Activated CD8-positive, alpha-beta memory T cell treated with anti-CD3 and anti-CD28 coated beads for 36 hours (primary cell): ENCODE data around the gene SFI1. TPM values are rescaled to one million over a fixed set of nuclear protein-coding genes. Genes with fewer than 3 reads are reported as not detected.
"Not testable (repeated sequence)": the region's sequence is repeated elsewhere in the genome, so short reads cannot be mapped to it uniquely, and the experiment has no call there.

Experiments
- CTCF ChIA-PET: fragments of 350-600 bp; sonication (Branson Sonifier 250); formaldehyde crosslinking; loops from one replicate; lab custom pipeline; 2021; ENCODE audit warnings: antibody characterized with exemption; lab: Charles Lee
- POLR2A ChIA-PET: fragments of 350-600 bp; sonication (Branson Sonifier 250); formaldehyde crosslinking; loops from one replicate; lab custom pipeline; 2021; ENCODE audit warnings: antibody characterized with exemption; lab: Charles Lee
- total RNA-seq, 2 experiments: library from RNA; stranded (reverse); gene quantifications; one replicate each; pipeline ENCODE4 v1.2.3, GENCODE V29; 2021

SFI1 gene, protein sequence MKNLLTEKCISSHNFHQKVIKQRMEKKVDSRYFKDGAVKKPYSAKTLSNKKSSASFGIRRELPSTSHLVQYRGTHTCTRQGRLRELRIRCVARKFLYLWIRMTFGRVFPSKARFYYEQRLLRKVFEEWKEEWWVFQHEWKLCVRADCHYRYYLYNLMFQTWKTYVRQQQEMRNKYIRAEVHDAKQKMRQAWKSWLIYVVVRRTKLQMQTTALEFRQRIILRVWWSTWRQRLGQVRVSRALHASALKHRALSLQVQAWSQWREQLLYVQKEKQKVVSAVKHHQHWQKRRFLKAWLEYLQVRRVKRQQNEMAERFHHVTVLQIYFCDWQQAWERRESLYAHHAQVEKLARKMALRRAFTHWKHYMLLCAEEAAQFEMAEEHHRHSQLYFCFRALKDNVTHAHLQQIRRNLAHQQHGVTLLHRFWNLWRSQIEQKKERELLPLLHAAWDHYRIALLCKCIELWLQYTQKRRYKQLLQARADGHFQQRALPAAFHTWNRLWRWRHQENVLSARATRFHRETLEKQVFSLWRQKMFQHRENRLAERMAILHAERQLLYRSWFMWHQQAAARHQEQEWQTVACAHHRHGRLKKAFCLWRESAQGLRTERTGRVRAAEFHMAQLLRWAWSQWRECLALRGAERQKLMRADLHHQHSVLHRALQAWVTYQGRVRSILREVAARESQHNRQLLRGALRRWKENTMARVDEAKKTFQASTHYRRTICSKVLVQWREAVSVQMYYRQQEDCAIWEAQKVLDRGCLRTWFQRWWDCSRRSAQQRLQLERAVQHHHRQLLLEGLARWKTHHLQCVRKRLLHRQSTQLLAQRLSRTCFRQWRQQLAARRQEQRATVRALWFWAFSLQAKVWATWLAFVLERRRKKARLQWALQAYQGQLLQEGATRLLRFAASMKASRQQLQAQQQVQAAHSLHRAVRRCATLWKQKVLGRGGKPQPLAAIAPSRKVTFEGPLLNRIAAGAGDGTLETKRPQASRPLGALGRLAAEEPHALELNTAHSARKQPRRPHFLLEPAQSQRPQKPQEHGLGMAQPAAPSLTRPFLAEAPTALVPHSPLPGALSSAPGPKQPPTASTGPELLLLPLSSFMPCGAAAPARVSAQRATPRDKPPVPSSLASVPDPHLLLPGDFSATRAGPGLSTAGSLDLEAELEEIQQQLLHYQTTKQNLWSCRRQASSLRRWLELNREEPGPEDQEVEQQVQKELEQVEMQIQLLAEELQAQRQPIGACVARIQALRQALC
- 100 to 1,000 TPM; 143 to 144 TPM for total RNA-seq

DNA sequence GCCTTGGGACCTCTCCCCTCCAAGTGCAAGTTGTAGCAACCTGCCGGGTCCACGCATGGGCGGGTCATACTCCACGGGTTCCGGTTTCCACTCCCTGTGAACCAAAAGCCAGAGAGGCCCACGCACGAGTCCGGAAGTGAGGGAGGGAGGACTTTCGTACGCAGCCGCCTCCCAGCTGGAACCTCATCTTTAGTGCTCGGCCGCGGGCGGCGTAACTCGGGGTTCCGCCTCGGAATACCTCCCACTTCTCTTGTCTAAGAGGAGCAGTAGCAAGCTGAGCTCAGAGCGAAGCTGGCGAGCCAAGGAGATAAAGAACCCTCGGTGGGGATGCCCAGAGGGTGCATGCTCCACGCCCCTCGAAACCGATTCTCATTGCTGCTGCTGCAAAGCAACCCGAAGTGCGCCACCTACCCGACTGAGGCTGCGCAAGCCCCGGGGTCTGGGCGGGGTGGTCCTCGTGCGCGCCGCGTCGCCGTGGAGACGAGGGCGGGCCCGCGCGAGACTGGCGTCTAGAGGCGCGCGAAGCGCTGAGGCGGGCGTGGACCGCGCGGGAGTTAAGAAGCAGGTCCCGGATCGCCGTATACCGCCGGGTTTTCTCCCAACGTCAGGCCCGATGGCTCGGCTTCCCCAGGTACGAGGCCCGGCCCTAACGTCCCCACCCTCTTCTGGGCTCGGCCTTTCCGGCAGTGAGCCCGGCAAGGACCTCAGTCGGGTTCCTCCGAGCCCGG is at the start of gene SFI1:
TSS of gene SFI1 (plus strand) at position 530 of the 728 bp plus-strand sequence. CDS start 11,749 bp downstream, outside the sequence.
- CTCF ChIA-PET, result interaction anchor here (1.0 kb wide), 1 partner anchor 61 kb away, joined by 3 read pairs; no protein-coding TSS in a partner anchor
- POLR2A ChIA-PET, result no interaction called here

DNA sequence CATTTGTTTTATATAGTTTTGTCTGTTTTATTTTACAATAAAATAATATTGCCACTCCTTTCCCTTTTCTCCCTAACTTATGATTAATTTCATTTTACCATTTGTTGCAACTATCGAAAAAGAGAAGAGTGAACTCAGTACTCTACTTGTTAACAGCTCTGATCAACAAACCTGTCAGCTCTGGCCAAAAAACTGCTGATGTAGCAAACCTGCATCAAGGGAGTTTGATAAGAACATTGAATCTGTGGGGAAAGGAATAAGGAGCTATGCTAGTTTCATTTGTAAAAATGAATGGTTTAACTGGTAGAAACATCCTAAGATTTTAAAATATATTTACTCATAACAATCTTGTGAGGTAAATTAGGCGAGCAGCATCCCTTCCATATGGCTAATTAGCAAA is 49.6 kb upstream of the SFI1 start:
- POLR2A ChIA-PET, result no interaction called here
- CTCF ChIA-PET, result no interaction called here

DNA sequence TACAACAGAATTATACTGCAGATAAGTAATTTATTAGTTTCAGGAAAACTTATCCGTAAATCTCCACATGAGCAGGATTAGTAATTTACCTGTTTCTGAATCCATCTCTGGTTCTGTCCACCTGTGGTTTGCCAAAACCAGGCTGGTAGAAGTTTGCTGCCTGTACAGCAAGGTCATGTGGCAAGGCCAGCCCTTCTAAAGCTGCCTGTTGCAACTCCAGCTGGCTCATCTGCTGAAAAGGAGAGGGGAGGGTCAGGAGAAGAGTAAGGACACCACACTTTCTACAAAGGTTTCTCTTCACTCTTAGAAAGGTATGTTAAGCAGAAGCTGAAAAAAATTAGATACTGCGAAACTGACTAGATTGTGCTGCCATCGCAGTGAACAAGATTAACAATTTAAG is 49.0 kb upstream of the SFI1 start:
- POLR2A ChIA-PET, result no interaction called here
- CTCF ChIA-PET, result interaction anchor here (0.8 kb wide), 1 partner anchor 193 kb away, joined by 3 read pairs; no protein-coding TSS in a partner anchor

DNA sequence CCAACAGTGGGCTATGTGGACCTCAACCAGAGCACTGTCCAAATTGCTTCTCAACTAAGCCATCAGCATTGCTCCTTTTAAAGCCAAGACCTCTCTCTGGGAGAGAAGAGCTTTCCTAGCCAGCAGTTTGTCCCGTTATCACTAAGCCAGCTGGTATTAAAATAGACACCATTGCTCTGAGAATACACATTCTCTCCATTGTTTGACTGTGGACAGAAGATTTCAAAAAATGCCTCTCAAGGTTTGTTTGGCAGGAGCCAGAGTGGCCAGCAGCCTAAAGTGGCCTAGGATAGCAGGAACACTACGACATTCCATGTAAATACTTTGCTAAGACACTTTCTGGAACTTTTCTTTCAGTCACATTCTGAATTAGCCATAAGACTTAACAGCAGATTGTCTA is 48.0 kb upstream of the SFI1 start:
- CTCF ChIA-PET, result interaction anchor here (0.8 kb wide), 1 partner anchor 10 kb away, joined by 3 read pairs; no protein-coding TSS in a partner anchor
- POLR2A ChIA-PET, result no interaction called here

DNA sequence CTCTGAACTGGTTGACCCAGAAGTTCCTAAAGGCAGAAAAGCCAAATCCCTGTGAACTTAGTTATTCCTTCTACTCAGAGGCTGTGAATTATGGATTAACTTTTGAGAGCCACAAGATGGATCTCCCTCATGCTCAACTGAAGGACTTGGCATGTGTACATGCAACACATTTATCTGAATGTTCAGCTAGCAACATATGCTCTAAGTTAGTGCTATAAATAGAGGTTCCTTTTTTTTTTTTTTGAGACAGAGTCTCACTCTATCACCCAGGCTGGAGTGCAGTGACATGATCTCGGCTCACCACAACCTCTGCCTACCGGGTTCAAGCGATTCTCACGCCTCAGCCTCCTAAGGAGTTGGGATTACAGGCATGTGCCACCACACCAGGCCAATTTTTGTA is 46.8 kb upstream of the SFI1 start:
- POLR2A ChIA-PET, result no interaction called here
- CTCF ChIA-PET, result no interaction called here

DNA sequence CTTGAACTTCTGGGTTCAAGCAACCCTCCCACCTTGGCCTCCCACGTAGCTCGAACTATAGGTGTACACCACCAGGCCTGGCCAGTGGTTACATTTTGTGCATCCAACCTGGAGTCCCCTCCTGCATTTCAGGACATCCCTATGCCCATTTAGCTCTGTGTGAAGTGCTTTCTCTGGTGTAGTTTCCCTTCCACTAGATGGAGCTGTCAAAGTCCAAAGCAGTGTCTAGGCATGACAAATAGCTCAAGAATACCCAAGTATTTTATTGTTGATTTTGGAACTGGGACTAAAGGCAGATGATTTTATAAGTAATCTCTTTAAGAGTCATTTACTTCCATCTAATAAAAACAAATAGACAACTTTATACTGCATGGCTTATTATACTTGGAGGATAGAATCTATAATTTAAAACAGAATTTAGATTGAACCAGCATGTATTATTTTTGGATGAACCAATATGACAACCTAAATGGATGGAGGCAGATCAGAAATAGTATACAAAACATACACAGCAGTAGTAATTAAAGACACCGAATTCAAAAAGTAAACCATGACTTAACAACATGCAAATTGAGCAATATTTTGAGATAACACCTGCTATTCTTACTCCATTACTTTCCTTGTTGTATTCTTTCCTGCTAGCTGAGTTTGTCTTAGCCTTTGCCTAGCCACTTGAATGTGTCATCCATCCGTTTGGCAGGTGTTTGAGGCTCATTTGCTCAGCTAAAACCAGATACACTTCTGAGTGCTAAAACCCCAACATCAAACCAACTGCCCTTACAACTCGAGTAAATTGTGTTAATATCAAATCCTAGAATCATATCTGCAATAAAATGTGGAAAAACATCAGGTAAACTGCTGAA is 44.4 kb upstream of the SFI1 start:
- POLR2A ChIA-PET, result no interaction called here
- CTCF ChIA-PET, result interaction anchor here (0.6 to 1.4 kb wide), 5 partner anchors 9 to 188 kb away, joined by 3 to 4 read pairs (median 3); no protein-coding TSS in a partner anchor

DNA sequence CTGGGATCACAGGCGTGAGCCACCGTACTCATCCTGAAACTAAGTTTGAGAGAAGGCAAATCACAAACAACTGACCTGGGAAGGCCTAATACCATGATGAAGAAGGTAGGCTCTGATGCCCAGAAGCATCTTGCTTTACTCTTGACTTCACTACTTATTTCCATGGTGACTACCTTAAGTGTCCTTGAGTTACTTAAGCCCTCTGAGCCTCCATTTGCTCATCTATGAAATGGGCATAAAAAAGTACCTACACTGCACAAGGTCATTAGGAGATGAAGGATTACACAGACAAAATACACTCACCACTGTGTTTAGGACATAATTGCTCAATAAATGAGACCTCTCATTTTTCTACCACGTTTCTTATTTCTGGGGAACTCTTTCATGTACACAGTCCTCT is 34.6 kb upstream of the SFI1 start:
- CTCF ChIA-PET, result interaction anchor here (1.2 kb wide), 1 partner anchor 10 kb away, joined by 3 read pairs; no protein-coding TSS in a partner anchor
- POLR2A ChIA-PET, result no interaction called here

DNA sequence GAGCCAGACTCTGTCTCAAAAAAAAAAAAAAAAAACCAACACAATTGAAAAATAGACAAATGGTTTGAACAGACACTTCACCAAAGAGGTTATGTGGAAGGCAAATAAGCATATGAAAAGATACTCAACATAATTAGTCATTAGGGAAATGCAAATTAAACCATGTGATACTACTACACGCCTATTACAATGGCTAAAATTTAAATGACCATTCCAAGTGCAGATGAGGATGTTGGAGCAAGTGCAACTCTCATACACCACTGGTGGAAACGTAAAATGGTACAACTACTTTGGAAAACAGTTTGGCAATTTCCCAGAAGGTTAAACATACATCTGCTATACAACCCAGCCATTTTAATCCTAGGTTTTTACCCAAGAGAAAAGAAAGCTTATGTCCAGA is 31.0 kb upstream of the SFI1 start:
- ChIA-PET CTCF (no interaction called here), POLR2A (no interaction called here)

DNA sequence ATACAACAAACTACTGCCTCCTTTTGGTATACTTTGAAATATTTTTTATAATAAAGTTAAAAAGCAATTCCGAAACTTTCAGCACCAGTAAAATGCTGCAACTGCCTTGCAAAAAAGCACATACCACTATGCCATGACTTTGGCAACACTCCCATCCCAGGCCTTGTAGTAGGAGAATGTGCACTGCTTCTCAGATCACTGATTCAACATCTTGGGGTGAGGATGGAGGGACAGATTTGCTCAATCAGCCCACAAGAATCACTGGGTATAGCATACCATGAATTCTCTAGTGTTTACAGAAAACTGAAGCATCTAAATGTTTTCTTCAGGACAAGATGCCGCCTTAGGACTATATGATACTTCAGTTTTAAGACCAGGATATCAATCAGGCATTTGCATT is 21.6 kb upstream of the SFI1 start:
- CTCF ChIA-PET, result no interaction called here
- POLR2A ChIA-PET, result no interaction called here

DNA sequence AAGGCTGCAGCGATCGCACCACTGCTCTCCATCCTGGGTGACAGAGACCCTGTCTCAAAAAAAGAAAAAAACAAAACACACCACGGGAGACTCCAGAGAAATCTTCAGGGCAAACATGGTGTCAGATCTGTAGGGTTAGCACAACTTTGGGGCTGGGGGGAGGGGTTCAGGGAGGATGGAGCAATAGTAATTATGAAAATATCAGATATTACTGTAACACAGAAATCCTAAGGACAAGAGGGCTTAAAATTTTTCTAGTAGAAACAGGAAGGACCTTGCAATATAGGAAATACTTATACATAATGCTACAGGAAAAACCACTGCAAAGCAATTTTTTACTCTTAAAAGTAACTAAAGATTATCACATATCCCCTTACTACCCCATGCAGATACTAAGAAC is 20.5 kb upstream of the SFI1 start:
- ChIA-PET CTCF (interaction anchor here (0.7 kb wide), 1 partner anchor 55 kb away, joined by 3 read pairs; no protein-coding TSS in a partner anchor), POLR2A (no interaction called here)

DNA sequence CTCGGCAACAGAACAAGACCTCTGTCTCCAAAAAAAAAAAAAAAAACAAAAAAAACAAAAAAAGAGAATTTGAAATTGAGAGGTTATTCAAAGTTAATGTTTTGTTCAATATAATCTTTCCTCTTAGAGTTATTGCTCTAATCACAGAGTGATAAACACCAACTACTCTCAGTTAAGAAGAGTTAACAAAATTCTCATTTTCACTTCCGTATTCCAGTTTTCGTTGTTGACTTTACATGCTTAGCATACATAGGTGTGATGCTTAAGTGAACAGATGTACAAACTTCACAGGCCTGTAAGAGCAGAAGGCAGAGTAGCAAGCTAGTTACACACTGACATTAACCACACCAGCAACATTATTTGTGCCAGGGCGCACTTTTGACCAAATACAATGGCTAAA is 19.0 kb upstream of the SFI1 start:
- ChIA-PET CTCF (interaction anchor here (0.6 kb wide), 1 partner anchor 93 kb away, joined by 5 read pairs; no protein-coding TSS in a partner anchor), POLR2A (no interaction called here)

DNA sequence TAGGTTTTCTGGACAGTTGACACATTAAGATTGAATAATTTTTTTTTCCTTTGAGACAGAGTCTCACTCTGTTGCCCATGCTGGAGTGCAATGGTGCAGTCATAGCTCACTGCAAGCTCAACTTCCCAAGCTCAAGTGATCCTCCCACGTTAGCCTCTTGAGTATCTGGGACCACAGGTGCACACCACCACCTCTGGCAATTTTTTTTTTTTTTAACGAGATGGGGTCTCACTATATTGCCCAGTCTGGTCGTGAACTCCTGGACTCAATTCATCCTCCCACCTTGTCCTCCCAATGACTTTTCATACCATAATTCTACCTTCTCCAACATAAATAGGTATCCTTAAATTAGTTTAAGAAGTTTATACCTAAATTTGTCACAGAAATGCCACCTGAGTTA is 15.2 kb upstream of the SFI1 start:
- ChIA-PET CTCF (no interaction called here), POLR2A (no interaction called here)

DNA sequence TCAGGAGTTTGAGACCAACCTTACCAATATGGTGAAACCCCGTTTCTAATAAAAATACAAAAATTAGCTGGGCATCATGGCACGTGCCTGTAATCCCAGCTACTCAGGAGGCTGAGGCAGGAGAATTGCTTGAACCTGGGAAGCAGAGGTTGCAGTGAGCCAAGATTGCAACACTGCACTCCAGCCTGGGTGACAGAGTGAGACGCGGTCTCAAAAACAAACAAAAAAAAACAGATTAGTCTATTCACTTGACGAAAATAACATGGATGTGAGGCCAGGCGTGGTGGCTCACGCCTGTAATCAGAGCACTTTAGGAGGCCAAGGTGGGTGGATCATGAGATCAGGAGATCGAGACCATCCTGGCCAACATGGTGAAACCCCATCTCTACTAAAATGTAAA is 13.9 kb upstream of the SFI1 start:
- CTCF ChIA-PET, POLR2A ChIA-PET: not testable (repeated sequence)

DNA sequence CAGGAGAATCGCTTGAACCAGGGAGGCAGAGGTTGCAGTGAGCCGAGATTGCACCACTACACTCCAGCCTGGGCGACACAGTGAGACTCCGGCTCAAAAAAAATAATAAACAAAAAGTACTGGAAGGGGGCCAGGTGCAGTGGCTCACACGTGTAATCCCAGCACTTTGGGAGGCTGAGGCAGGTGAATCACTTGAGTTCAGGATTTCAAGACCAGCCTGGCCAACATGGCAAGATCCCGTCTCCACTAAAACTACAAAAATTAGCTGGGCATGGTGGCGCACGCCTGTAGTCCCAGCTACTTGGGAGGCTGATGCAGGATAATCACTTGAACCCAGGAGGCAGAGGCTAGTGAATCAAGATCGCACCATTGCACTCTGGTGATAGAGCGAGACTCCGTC is 10.0 kb upstream of the SFI1 start:
- CTCF ChIA-PET, result not testable (repeated sequence)
- POLR2A ChIA-PET, result interaction anchor here (0.8 kb wide), 1 partner anchor 38 kb away, joined by 3 read pairs; no protein-coding TSS in a partner anchor

DNA sequence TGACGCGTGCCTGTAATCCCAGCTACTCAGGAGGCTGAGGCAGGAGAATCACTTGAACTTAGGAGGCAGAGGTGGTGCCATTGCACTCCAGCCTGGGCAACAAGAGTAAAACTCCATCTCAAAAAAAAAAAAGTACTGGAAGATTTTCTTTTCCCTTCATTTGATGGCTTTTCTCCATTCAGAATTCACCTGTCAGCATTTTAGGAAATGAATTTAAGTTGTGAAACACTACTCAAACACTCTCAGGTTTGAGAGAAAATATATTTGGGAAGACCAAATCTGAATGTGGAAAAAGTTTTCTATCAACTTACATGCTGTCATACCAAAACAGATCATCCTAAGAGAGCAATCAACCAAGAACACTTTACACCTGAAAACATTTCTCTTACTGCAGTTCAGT is 9.4 kb upstream of the SFI1 start:
- POLR2A ChIA-PET, result interaction anchor here (0.6 to 0.7 kb wide), 2 partner anchors 175 to 208 kb away, joined by 3 to 4 read pairs; partner anchors contain the start of gene PISD
- CTCF ChIA-PET, result interaction anchor here (0.7 kb wide), 1 partner anchor 11 kb away, joined by 3 read pairs; no protein-coding TSS in a partner anchor

DNA sequence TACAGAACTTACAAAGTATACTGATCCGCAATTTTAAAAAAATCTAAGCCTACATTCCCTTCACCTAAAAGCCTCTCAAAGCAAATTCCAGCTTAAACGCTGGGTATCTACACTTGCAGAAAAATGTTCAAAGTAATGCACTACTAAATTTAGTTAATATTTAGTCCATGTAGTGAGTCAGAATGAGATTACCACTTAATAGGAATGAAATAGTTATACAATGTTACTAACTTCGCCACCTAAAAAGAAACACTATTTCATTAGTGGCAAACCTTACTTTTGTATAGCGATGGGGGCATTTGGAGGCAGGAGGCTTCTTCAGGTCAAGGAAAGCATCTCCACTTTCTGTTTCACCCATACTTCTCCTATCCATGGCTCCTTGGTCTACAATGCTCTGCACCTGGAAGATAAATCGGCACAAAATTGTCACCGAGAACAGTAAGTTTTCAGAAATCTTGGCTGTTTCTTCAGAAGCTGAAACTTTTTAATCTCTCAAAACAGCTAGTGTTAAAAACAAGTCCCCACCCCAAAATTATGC is 7.9 kb upstream of the SFI1 start:
- CTCF ChIA-PET, result interaction anchor here (0.5 to 1.1 kb wide), 2 partner anchors 70 to 132 kb away, joined by 3 to 4 read pairs; no protein-coding TSS in a partner anchor
- POLR2A ChIA-PET, result interaction anchor here (0.6 to 1.1 kb wide), 3 partner anchors 49 to 142 kb away, joined by 3 read pairs; no protein-coding TSS in a partner anchor
